HepG2 (cell line): ENCODE measurements around the gene ANAPC16. TPM values are rescaled to one million over a fixed set of nuclear protein-coding genes. Genes with fewer than 3 reads are reported as not detected.

Experiments used
- ELF3 ChIP-seq: IDR thresholded peaks from 2 replicates; pipeline ENCODE4 v1.6.1; 2016; ENCODE audit warnings: missing genetic modification reagents, missing compliant biosample characterization
- GTF3A ChIP-seq: sonication (generic); formaldehyde crosslinking; conservative IDR thresholded peaks from 2 replicates; pipeline ENCODE4 v1.4.0; 2020; ENCODE audit warnings: mild to moderate bottlenecking, missing genetic modification reagents
- KDM5A ChIP-seq: fragments of 200-600 bp; sonication (generic); IDR thresholded peaks from 2 replicates; pipeline ENCODE4 v1.7.0; 2018; ENCODE audit warnings: antibody characterized with exemption, mild to moderate bottlenecking, low read length, borderline replicate concordance
- NPAS2 ChIP-seq: sonication (generic); formaldehyde crosslinking; IDR thresholded peaks from 2 replicates; pipeline ENCODE4 v1.8.0; 2022; ENCODE audit warnings: mild to moderate bottlenecking, missing genetic modification reagents, borderline replicate concordance
- PAX8 ChIP-seq: sonication (generic); formaldehyde crosslinking; IDR thresholded peaks from 2 replicates; pipeline ENCODE4 v1.8.0; 2022; ENCODE audit warnings: mild to moderate bottlenecking, missing genetic modification reagents, borderline replicate concordance
- PHF21A ChIP-seq: sonication (generic); formaldehyde crosslinking; IDR thresholded peaks from 2 replicates; pipeline ENCODE4 v1.5.0; 2020; ENCODE audit warnings: mild to moderate bottlenecking, missing genetic modification reagents
- ZNF207 ChIP-seq: fragments of 450-650 bp; IDR thresholded peaks from 2 replicates; pipeline ENCODE4 v1.6.1; 2016; ENCODE audit warnings: antibody characterized with exemption, borderline replicate concordance
- ZNF260 ChIP-seq: sonication (generic); formaldehyde crosslinking; IDR thresholded peaks from 2 replicates; pipeline ENCODE4 v1.4.0; 2020; ENCODE audit warnings: missing genetic modification reagents, low read depth, mild to moderate bottlenecking, borderline replicate concordance
- ZNF331 ChIP-seq: sonication (generic); formaldehyde crosslinking; IDR thresholded peaks from 2 replicates; pipeline ENCODE4 v1.4.0; 2020; ENCODE audit warnings: missing genetic modification reagents
- ZNF468 ChIP-seq: sonication (generic); formaldehyde crosslinking; IDR thresholded peaks from 2 replicates; pipeline ENCODE4 v1.8.0; 2022; ENCODE audit warnings: mild to moderate bottlenecking, moderate library complexity, missing genetic modification reagents
- ZSCAN29 ChIP-seq: sonication (generic); formaldehyde crosslinking; conservative IDR thresholded peaks from 2 replicates; pipeline ENCODE4 v1.4.0; 2020; ENCODE audit warnings: mild to moderate bottlenecking, missing genetic modification reagents
- polyA plus RNA-seq, 8 experiments: library from polyadenylated mRNA; depleted of rRNA in 3 of 8; stranded (reverse) in 7 of 8; unstranded in 1 of 8; fragments of >200 nt; fragmentation: Illumina TruSeq in 4 of 8; extraction: Trizol in 4 of 8; gene quantifications; 2 replicates each; pipeline versions ENCODE4 v1.2.1 to v1.2.3, GENCODE V29; 2011 to 2016; ENCODE audit warnings: low read depth in 4 of 8, missing spikeins in 1 of 8, mixed read lengths in 1 of 8; ENCODE audit not compliant: insufficient read depth in 1 of 8
- total RNA-seq, 5 experiments: library from RNA; depleted of rRNA; stranded (reverse); fragments of >200 nt; fragmentation: Illumina TruSeq; extraction: Trizol; gene quantifications; 2 replicates each; pipeline ENCODE4 v1.2.3, GENCODE V29; 2016; ENCODE audit warnings: low read depth in 1 of 5
- TF ChIP-seq, protein P1 (sequence below): sonication (generic); formaldehyde crosslinking; IDR thresholded peaks from 2 replicates; pipeline ENCODE4 v1.4.0; 2020; ENCODE audit warnings: mild to moderate bottlenecking, low read depth, missing genetic modification reagents
- TF ChIP-seq, protein P2 (sequence below): sonication (generic); formaldehyde crosslinking; IDR thresholded peaks from 2 replicates; pipeline ENCODE4 v1.4.0; 2020; ENCODE audit warnings: missing genetic modification reagents, borderline replicate concordance
- TF ChIP-seq, protein P3 (sequence below): sonication (generic); formaldehyde crosslinking; IDR thresholded peaks from 2 replicates; pipeline ENCODE4 v1.5.1; 2020; ENCODE audit warnings: mild to moderate bottlenecking, moderate library complexity, missing genetic modification reagents
- TF ChIP-seq, protein P4 (sequence below): sonication (generic); formaldehyde crosslinking; IDR thresholded peaks from 2 replicates; pipeline ENCODE4 v1.8.1; 2023; ENCODE audit warnings: mild to moderate bottlenecking, missing genetic modification reagents
- TF ChIP-seq, protein P5 (sequence below): sonication (generic); IDR thresholded peaks from 2 replicates; pipeline ENCODE4 v1.6.1; 2016; ENCODE audit warnings: low read depth, borderline replicate concordance
- TF ChIP-seq, protein P6 (sequence below): sonication (generic); formaldehyde crosslinking; IDR thresholded peaks from 2 replicates; pipeline ENCODE4 v1.4.0; 2020; ENCODE audit warnings: missing genetic modification reagents

Gene ANAPC16
- total and polyA plus RNA-seq, 2 of the 13 experiments (the other 11 are each of a cell fraction or from before 2014, with no cell fraction given) = 74.8 to 89.4 TPM

DNA sequence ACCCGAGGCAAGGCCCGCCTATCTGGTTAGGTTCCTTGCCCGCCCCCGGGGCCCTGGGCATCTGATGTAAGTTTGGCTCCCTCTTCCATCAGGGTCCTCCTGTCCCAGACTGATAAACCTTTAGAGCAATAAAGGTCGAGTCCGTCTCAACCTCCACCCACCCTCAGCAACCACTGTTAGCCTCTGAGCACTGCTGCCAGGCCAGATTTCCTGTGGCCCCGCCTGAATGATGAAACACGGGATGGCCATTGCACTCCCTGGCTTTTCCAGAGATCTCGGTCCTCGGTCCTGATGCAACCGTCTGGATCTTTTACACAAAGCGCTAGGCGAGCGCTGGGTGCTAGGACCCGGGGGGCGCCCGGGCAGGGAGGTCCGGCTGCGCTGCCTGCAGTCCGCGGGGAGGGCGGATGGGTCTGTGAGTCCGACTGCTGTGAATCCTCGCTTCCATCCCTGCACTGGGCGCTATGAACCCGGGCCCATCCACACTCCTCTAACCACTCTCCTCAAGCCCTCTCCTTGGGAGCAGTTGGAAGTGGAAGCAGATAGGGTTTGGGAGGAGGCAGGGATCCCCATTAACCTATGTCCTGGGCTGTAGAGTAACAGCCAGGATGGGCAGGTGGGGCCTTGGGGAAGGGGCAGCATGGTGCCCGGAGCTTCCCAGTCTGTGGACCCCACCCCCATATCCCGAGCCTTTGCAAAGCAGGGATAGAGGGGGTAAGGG, 57.0 kb downstream of the ANAPC16 start (continued):
- TF ChIP-seq PHF21A (CRISPR knock-in tag) (peak; percentile 80), ZNF207 (no peak), KDM5A (no peak; the same call in 1 of the 2 replicates), ZNF331 (CRISPR knock-in tag) (peak; percentile 90), ELF3 (peak; percentile 71; the same call in 1 of the 2 replicates), ZSCAN29 (peak; percentile 90), NPAS2 (CRISPR knock-in tag) (no peak), GTF3A (CRISPR knock-in tag) (0 out of 2 replicates have a peak, but pooled peaks have one; percentile 59), ZNF260 (no peak), ZNF468 (CRISPR knock-in tag) (no peak), PAX8 (CRISPR knock-in tag) (0 out of 2 replicates have a peak, but pooled peaks have one; percentile 15)
- TF ChIP-seq, protein P1, sequence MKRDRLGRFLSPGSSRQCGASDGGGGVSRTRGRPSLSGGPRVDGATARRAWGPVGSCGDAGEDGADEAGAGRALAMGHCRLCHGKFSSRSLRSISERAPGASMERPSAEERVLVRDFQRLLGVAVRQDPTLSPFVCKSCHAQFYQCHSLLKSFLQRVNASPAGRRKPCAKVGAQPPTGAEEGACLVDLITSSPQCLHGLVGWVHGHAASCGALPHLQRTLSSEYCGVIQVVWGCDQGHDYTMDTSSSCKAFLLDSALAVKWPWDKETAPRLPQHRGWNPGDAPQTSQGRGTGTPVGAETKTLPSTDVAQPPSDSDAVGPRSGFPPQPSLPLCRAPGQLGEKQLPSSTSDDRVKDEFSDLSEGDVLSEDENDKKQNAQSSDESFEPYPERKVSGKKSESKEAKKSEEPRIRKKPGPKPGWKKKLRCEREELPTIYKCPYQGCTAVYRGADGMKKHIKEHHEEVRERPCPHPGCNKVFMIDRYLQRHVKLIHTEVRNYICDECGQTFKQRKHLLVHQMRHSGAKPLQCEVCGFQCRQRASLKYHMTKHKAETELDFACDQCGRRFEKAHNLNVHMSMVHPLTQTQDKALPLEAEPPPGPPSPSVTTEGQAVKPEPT (CRISPR knock-in tag) = peak; percentile 96
- TF ChIP-seq, protein P2, sequence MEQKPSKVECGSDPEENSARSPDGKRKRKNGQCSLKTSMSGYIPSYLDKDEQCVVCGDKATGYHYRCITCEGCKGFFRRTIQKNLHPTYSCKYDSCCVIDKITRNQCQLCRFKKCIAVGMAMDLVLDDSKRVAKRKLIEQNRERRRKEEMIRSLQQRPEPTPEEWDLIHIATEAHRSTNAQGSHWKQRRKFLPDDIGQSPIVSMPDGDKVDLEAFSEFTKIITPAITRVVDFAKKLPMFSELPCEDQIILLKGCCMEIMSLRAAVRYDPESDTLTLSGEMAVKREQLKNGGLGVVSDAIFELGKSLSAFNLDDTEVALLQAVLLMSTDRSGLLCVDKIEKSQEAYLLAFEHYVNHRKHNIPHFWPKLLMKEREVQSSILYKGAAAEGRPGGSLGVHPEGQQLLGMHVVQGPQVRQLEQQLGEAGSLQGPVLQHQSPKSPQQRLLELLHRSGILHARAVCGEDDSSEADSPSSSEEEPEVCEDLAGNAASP (CRISPR knock-in tag) = peak; percentile 81; the same call in 1 of the 2 replicates
- TF ChIP-seq, protein P3, sequence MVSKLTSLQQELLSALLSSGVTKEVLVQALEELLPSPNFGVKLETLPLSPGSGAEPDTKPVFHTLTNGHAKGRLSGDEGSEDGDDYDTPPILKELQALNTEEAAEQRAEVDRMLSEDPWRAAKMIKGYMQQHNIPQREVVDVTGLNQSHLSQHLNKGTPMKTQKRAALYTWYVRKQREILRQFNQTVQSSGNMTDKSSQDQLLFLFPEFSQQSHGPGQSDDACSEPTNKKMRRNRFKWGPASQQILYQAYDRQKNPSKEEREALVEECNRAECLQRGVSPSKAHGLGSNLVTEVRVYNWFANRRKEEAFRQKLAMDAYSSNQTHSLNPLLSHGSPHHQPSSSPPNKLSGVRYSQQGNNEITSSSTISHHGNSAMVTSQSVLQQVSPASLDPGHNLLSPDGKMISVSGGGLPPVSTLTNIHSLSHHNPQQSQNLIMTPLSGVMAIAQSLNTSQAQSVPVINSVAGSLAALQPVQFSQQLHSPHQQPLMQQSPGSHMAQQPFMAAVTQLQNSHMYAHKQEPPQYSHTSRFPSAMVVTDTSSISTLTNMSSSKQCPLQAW (CRISPR knock-in tag) = peak; percentile 22; the same call in 1 of the 2 replicates
- TF ChIP-seq, protein P4, sequence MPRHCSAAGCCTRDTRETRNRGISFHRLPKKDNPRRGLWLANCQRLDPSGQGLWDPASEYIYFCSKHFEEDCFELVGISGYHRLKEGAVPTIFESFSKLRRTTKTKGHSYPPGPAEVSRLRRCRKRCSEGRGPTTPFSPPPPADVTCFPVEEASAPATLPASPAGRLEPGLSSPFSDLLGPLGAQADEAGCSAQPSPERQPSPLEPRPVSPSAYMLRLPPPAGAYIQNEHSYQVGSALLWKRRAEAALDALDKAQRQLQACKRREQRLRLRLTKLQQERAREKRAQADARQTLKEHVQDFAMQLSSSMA = 0 out of 2 replicates have a peak, but pooled peaks have one; percentile 50
- TF ChIP-seq, protein P5, sequence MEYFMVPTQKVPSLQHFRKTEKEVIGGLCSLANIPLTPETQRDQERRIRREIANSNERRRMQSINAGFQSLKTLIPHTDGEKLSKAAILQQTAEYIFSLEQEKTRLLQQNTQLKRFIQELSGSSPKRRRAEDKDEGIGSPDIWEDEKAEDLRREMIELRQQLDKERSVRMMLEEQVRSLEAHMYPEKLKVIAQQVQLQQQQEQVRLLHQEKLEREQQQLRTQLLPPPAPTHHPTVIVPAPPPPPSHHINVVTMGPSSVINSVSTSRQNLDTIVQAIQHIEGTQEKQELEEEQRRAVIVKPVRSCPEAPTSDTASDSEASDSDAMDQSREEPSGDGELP = peak; percentile 45; the same call in 1 of the 2 replicates
- TF ChIP-seq, protein P6, sequence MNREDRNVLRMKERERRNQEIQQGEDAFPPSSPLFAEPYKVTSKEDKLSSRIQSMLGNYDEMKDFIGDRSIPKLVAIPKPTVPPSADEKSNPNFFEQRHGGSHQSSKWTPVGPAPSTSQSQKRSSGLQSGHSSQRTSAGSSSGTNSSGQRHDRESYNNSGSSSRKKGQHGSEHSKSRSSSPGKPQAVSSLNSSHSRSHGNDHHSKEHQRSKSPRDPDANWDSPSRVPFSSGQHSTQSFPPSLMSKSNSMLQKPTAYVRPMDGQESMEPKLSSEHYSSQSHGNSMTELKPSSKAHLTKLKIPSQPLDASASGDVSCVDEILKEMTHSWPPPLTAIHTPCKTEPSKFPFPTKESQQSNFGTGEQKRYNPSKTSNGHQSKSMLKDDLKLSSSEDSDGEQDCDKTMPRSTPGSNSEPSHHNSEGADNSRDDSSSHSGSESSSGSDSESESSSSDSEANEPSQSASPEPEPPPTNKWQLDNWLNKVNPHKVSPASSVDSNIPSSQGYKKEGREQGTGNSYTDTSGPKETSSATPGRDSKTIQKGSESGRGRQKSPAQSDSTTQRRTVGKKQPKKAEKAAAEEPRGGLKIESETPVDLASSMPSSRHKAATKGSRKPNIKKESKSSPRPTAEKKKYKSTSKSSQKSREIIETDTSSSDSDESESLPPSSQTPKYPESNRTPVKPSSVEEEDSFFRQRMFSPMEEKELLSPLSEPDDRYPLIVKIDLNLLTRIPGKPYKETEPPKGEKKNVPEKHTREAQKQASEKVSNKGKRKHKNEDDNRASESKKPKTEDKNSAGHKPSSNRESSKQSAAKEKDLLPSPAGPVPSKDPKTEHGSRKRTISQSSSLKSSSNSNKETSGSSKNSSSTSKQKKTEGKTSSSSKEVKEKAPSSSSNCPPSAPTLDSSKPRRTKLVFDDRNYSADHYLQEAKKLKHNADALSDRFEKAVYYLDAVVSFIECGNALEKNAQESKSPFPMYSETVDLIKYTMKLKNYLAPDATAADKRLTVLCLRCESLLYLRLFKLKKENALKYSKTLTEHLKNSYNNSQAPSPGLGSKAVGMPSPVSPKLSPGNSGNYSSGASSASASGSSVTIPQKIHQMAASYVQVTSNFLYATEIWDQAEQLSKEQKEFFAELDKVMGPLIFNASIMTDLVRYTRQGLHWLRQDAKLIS = no peak
